Activated CD4-positive, alpha-beta T cell treated with anti-CD3 and anti-CD28 coated beads for 36 hours (primary cell): ENCODE results near the gene SOCS1. TPM values are rescaled to one million over a fixed set of nuclear protein-coding genes. Genes with fewer than 3 reads are reported as not detected.

Source experiments
- ATAC-seq: fragments of 200-7000 bp; cut with Tn5 transposase; one replicate; pipeline ENCODE4 v1.10.0; 2021; ENCODE audit warnings: mild to moderate bottlenecking, moderate library complexity
- CTCF ChIA-PET: fragments of 350-600 bp; sonication (Branson Sonifier 250); formaldehyde crosslinking; loops from one replicate; lab custom pipeline; 2021; ENCODE audit warnings: antibody characterized with exemption; lab: Charles Lee
- POLR2A ChIA-PET: fragments of 350-600 bp; sonication (Branson Sonifier 250); formaldehyde crosslinking; loops from one replicate; lab custom pipeline; 2021; ENCODE audit warnings: antibody characterized with exemption, inconsistent platforms; lab: Charles Lee
- DNase-seq: peaks from one replicate; pipeline ENCODE4 v3.0.0-alpha.2; 2020
- H3K27ac Mint-ChIP-seq: one replicate; pipeline ENCODE4 v1.8.0; 2021; ENCODE audit warnings: mixed read lengths
- H3K27me3 Mint-ChIP-seq: one replicate; pipeline ENCODE4 v1.8.0; 2021; ENCODE audit warnings: mixed read lengths
- H3K36me3 Mint-ChIP-seq: one replicate; pipeline ENCODE4 v1.8.0; 2021; ENCODE audit warnings: low read depth, mixed read lengths
- H3K4me1 Mint-ChIP-seq: one replicate; pipeline ENCODE4 v1.8.0; 2021; ENCODE audit warnings: mixed read lengths
- H3K4me3 Mint-ChIP-seq: one replicate; pipeline ENCODE4 v1.8.0; 2021; ENCODE audit warnings: mild to moderate bottlenecking, moderate library complexity, mixed read lengths
- H3K9me3 Mint-ChIP-seq: one replicate; pipeline ENCODE4 v1.8.0; 2021; ENCODE audit warnings: low read depth, mixed read lengths
- intact Hi-C, 2 experiments: fragments of 100-400 bp; cut with DNase I in 1 of 2; cut with micrococcal nuclease in 1 of 2; formaldehyde crosslinking; loops; one replicate each; pipeline versions ENCODE4 v1.14.2 to v1.15.1; 2022 to 2024; cut with DNase I, micrococcal nuclease
- total RNA-seq, 2 experiments: library from RNA; stranded (reverse); gene quantifications; one replicate each; pipeline ENCODE4 v1.2.3, GENCODE V29; 2021

SOCS1 gene
- total RNA-seq, 2 experiments from 2014 or later, result 100.0 to 103 TPM

- Mint-ChIP-seq H3K9me3 (peaks cover 3% of the 10 kb centered on the region), H3K4me1 (peaks cover 21% of the 10 kb centered on the region), H3K4me3 (no peak overlapping the region), H3K36me3 (peaks cover 3% of the 10 kb centered on the region), H3K27ac (no peak overlapping the region), H3K27me3 (no peaks in the 10 kb centered on the region)
- DNase-seq, result no peak
- intact Hi-C loops, result loop anchor here in 1 of 2 experiments (2.0 kb wide), 1 partner anchor 14 kb away; no protein-coding TSS in a partner anchor
- no peak for ATAC-seq
- CTCF ChIA-PET, result interaction anchor here (1.1 kb wide), 1 partner anchor 9 kb away, joined by 8 read pairs; no protein-coding TSS in a partner anchor
- POLR2A ChIA-PET, result no interaction called here
Measured at GRCh38 chr16:11208916-11209665, 46.9 kb downstream of the SOCS1 start.

- ChIA-PET CTCF (no interaction called here), POLR2A (no interaction called here)
- Mint-ChIP-seq H3K9me3 (peaks cover 3% of the 10 kb centered on the region), H3K27me3 (no peaks in the 10 kb centered on the region), H3K4me3 (no peak overlapping the region), H3K36me3 (peaks cover 3% of the 10 kb centered on the region), H3K4me1 (peaks cover 23% of the 10 kb centered on the region), H3K27ac (no peak overlapping the region)
- DNase-seq (peak; percentile 62), ATAC-seq (no peak)
- intact Hi-C loops, result loop anchor here (2.0 kb wide), 2 partner anchors 15 to 17 kb away; no protein-coding TSS in a partner anchor
Measured at GRCh38 chr16:11207646-11208045, 48.4 kb downstream of the SOCS1 start.

- Mint-ChIP-seq H3K36me3 (peaks cover 3% of the 10 kb centered on the region), H3K9me3 (peaks cover 3% of the 10 kb centered on the region), H3K27me3 (no peaks in the 10 kb centered on the region), H3K4me1 (peaks cover 26% of the 10 kb centered on the region), H3K4me3 (no peak overlapping the region), H3K27ac (peak overlapping the region; percentile 96)
- POLR2A ChIA-PET, result interaction anchor here (0.5 to 2.3 kb wide), 3 partner anchors 19 to 111 kb away, joined by 3 to 7 read pairs (median 3); no protein-coding TSS in a partner anchor
- intact Hi-C loops, result loop anchor here in 1 of 2 experiments (2.0 kb wide), 1 partner anchor 19 kb away; no protein-coding TSS in a partner anchor
- ATAC-seq (peak; percentile 45), DNase-seq (peak; percentile 43)
- CTCF ChIA-PET, result interaction anchor here (0.5 to 1.4 kb wide), 3 partner anchors 12 to 243 kb away, joined by 3 to 6 read pairs (median 3); no protein-coding TSS in a partner anchor
Measured at GRCh38 chr16:11205754-11206581, 50.0 kb downstream of the SOCS1 start.

GRCh38 chr16:11205065-11205699, 50.8 kb downstream of the SOCS1 start:
- peaks cover 26% of the 10 kb centered on the region for H3K4me1 Mint-ChIP-seq
- no peaks in the 10 kb centered on the region for H3K27me3 Mint-ChIP-seq
- no peak for DNase-seq
- H3K36me3 Mint-ChIP-seq, result peaks cover 3% of the 10 kb centered on the region
- ATAC-seq, result no peak
- ChIA-PET CTCF (interaction anchor here (1.2 to 1.4 kb wide), 2 partner anchors 13 to 242 kb away, joined by 3 to 6 read pairs; no protein-coding TSS in a partner anchor), POLR2A (interaction anchor here (0.7 to 2.3 kb wide), 3 partner anchors 20 to 47 kb away, joined by 3 to 7 read pairs (median 5); no protein-coding TSS in a partner anchor)
- intact Hi-C loops, result no loop called here
- H3K27ac Mint-ChIP-seq, result no peak overlapping the region
- H3K9me3 Mint-ChIP-seq, result peaks cover 3% of the 10 kb centered on the region
- H3K4me3 Mint-ChIP-seq, result no peak overlapping the region

- CTCF ChIA-PET, result no interaction called here
- no peaks in the 10 kb centered on the region for H3K27me3 Mint-ChIP-seq
- no peak for ATAC-seq
- no peak overlapping the region for H3K27ac Mint-ChIP-seq
- H3K4me3 Mint-ChIP-seq, result no peak overlapping the region
- H3K9me3 Mint-ChIP-seq, result peaks cover 3% of the 10 kb centered on the region
- intact Hi-C loops, result no loop called here
- peaks cover 3% of the 10 kb centered on the region for H3K36me3 Mint-ChIP-seq
- peaks cover 26% of the 10 kb centered on the region for H3K4me1 Mint-ChIP-seq
- DNase-seq, result no peak
- POLR2A ChIA-PET, result interaction anchor here (0.7 to 2.3 kb wide), 2 partner anchors 20 to 48 kb away, joined by 5 to 7 read pairs; no protein-coding TSS in a partner anchor
Measured at GRCh38 chr16:11204513-11205047, 51.4 kb downstream of the SOCS1 start.

Other genes with a start within 250 kb of the SOCS1 start
- gene TNP2, start 13.1 kb upstream of the SOCS1 start, total RNA-seq, result not detected
- not detected for gene PRM3, start 17.4 kb upstream of the SOCS1 start, total RNA-seq
- not detected for gene PRM2, start 20.3 kb upstream of the SOCS1 start, total RNA-seq
- gene PRM1, start 25.1 kb upstream of the SOCS1 start, total RNA-seq, result not detected
- gene RMI2, start 89.3 kb upstream of the SOCS1 start, total RNA-seq, result 10 to 100 TPM; 56.0 to 69.8 TPM